Upper lobe of left lung (tissue), 6 donors: Measurements from ENCODE around the gene RFX7. TPM values are rescaled to one million over a fixed set of nuclear protein-coding genes. Genes with fewer than 3 reads are reported as not detected.

ENCODE experiments used
- ATAC-seq, 2 donors: fragments of 200-7000 bp; cut with Tn5 transposase; one replicate each; pipeline ENCODE4 v1.9.1; 2022; ENCODE audit warnings: mild to moderate bottlenecking in 2 of 2, moderate library complexity in 2 of 2; ENCODE audit not compliant: low FRiP score in 2 of 2
- DNase-seq, 2 donors: peaks; one replicate each; pipeline ENCODE4 v3.0.0-alpha.2; 2019 to 2020
- H3K27ac ChIP-seq, 4 donors: fragments of 200-600 bp; sonication (generic); one replicate each; pipeline ENCODE4 v1.5.1; 2016 to 2019
- H3K27me3 ChIP-seq, 4 donors: fragments of 200-600 bp; sonication (generic); one replicate each; pipeline ENCODE4 v1.5.1; 2017 to 2019
- H3K36me3 ChIP-seq, 4 donors: fragments of 200-600 bp; sonication (generic); one replicate each; pipeline ENCODE4 v1.5.1; 2016 to 2019
- H3K4me1 ChIP-seq, 4 donors: fragments of 200-600 bp; sonication (generic); one replicate each; pipeline ENCODE4 v1.5.1; 2018 to 2019
- H3K4me3 ChIP-seq, 4 donors: fragments of 200-600 bp; sonication (generic); one replicate each; pipeline ENCODE4 v1.5.1; 2017 to 2019; ENCODE audit warnings: mild to moderate bottlenecking in 2 of 4, moderate library complexity in 1 of 4
- H3K9me3 ChIP-seq, 4 donors: fragments of 200-600 bp; sonication (generic); one replicate each; pipeline ENCODE4 v1.5.1; 2018 to 2019
- EP300 ChIP-seq, 4 donors: sonication (generic); formaldehyde crosslinking; IDR thresholded peaks; one replicate each; pipeline ENCODE4 v1.5.1; 2017; ENCODE audit warnings: antibody characterized with exemption in 4 of 4, control low read depth in 2 of 4
- POLR2A ChIP-seq, 4 donors: fragments of 450-650 bp; IDR thresholded peaks; one replicate each; pipeline ENCODE4 v1.5.1; 2016 to 2017; ENCODE audit warnings: antibody characterized with exemption in 4 of 4, mild to moderate bottlenecking in 2 of 4
- POLR2AphosphoS5 ChIP-seq, 2 donors: sonication (generic); formaldehyde crosslinking; IDR thresholded peaks; one replicate each; pipeline ENCODE4 v1.5.1; 2017; ENCODE audit warnings: antibody characterized with exemption in 2 of 2
- WGBS, 2 donors: methylation state at CpG; one replicate each; pipeline ENCODE4 v1.1.5; 2017 to 2018; 5-methylcytosine and 5-hydroxymethylcytosine counted together
- total RNA-seq, 6 donors: library from RNA; depleted of rRNA in 4 of 6; stranded (reverse); fragments of >200 nt in 4 of 6; gene quantifications; one replicate each; pipeline versions ENCODE4 v1.1.0 to v1.2.1, GENCODE V29; 2016 to 2021
- TF ChIP-seq, protein P1 (sequence below), 6 experiments: fragments of 450-650 bp in 4 of 6; fragments of 200-600 bp in 2 of 6; sonication (generic) in 2 of 6; IDR thresholded peaks; one replicate each; pipeline ENCODE4 v1.5.1; 2016 to 2019; ENCODE audit warnings: antibody characterized with exemption in 6 of 6
- donor health status: DM: no; HTN: no; CAD: no; lungs with moderate emphysema.
- donor health status: DM: no; HTN: yes; CAD: no; lungs with severe emphysema.

Gene RFX7
- total RNA-seq, 6 donors from 2014 or later, result 8.0 to 17.9 (median 12.5) TPM

- DNase-seq, result no peak
- Histone ChIP-seq H3K27me3 (no peaks in the 10 kb centered on the region), H3K36me3 (no peaks in the 10 kb centered on the region), H3K4me1 (peaks cover 0 to 20% (median 4%) of the 10 kb centered on the region in 4 donors), H3K27ac (no peak overlapping the region), H3K4me3 (no peak overlapping the region), H3K9me3 (no peaks in the 10 kb centered on the region)
- TF ChIP-seq POLR2A (IDR thresholded peaks at IDR 0.05), result no peak
- TF ChIP-seq EP300 (IDR thresholded peaks at IDR 0.05), result no peak
- TF ChIP-seq POLR2AphosphoS5 (IDR thresholded peaks at IDR 0.05), result no peak
- TF ChIP-seq, protein P1, sequence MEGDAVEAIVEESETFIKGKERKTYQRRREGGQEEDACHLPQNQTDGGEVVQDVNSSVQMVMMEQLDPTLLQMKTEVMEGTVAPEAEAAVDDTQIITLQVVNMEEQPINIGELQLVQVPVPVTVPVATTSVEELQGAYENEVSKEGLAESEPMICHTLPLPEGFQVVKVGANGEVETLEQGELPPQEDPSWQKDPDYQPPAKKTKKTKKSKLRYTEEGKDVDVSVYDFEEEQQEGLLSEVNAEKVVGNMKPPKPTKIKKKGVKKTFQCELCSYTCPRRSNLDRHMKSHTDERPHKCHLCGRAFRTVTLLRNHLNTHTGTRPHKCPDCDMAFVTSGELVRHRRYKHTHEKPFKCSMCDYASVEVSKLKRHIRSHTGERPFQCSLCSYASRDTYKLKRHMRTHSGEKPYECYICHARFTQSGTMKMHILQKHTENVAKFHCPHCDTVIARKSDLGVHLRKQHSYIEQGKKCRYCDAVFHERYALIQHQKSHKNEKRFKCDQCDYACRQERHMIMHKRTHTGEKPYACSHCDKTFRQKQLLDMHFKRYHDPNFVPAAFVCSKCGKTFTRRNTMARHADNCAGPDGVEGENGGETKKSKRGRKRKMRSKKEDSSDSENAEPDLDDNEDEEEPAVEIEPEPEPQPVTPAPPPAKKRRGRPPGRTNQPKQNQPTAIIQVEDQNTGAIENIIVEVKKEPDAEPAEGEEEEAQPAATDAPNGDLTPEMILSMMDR (IDR thresholded peaks at IDR 0.05), result no peak
- 100% methylated on average over 1 of the region's 1 CpG for WGBS, 2 donors
- no peak for ATAC-seq
Observed at GRCh38 chr15:56202701-56203100, 41.0 kb downstream of the RFX7 start.

DNA sequence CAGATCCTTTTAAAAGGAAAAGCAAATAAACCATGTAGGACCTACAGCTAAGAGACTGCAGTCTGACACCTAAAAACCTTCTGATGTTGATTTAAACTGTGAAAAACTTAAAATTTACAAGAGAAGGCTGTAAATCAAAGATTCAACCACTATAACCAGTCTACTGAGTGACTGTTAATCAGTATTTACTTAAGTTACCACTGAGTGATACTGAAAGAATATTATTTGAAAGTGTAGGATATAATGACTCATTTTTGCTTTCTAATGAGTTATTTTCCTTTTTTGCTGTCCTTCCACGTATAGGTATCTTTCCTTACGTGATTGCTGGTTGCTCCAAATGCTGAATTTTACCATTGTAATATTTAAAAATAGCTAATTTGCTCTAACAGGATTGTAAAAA is 44.6 kb downstream of the RFX7 start:
- Histone ChIP-seq H3K36me3 (no peaks in the 10 kb centered on the region), H3K27me3 (no peaks in the 10 kb centered on the region), H3K9me3 (no peaks in the 10 kb centered on the region), H3K4me3 (no peak overlapping the region), H3K27ac (no peak overlapping the region), H3K4me1 (peaks cover 0 to 4% (median 0%) of the 10 kb centered on the region in 4 donors)
- TF ChIP-seq POLR2AphosphoS5 (IDR thresholded peaks at IDR 0.05), result no peak
- no peak for TF ChIP-seq EP300 (IDR thresholded peaks at IDR 0.05)
- no peak for TF ChIP-seq POLR2A (IDR thresholded peaks at IDR 0.05)
- TF ChIP-seq, protein P1 (IDR thresholded peaks at IDR 0.05), result no peak
- DNase-seq, result no peak
- no peak for ATAC-seq
- WGBS, 2 donors, result 82 to 84% methylated on average over 2 of the region's 2 CpGs

DNA sequence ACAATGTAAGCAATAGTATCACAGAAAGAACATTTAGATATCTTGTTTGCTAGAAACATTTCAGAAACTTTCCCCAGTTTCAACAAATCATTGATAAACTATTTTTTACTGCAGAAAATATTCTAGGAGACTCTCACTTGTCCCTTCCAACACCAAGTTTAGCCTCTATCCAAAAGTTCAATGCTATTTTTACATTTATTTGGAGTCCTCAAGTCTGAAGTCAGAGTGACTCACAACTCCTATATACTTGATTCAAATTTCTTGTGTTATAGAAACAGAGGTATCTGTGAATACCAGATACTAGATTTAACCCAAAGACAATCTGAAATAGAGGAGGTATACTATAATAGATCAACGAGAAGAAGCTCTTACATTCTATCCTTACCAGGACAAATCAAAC is 49.6 kb downstream of the RFX7 start:
- no peak for DNase-seq
- TF ChIP-seq POLR2A (IDR thresholded peaks at IDR 0.05), result no peak
- TF ChIP-seq EP300 (IDR thresholded peaks at IDR 0.05), result no peak
- TF ChIP-seq, protein P1 (IDR thresholded peaks at IDR 0.05), result no peak
- no peak for TF ChIP-seq POLR2AphosphoS5 (IDR thresholded peaks at IDR 0.05)
- no peaks in the 10 kb centered on the region for H3K9me3 ChIP-seq
- no peaks in the 10 kb centered on the region for H3K36me3 ChIP-seq
- no peak for ATAC-seq
- no peak overlapping the region for H3K4me3 ChIP-seq
- no peak overlapping the region for H3K27ac ChIP-seq
- no peaks in the 10 kb centered on the region for H3K4me1 ChIP-seq
- H3K27me3 ChIP-seq, result no peaks in the 10 kb centered on the region
- WGBS, 2 donors, result 91 to 92% methylated on average over 1 of the region's 1 CpG

- no peaks in the 10 kb centered on the region for H3K9me3 ChIP-seq
- peaks cover 0 to 3% (median 0%) of the 10 kb centered on the region in 4 donors for H3K4me1 ChIP-seq
- H3K27me3 ChIP-seq, result no peaks in the 10 kb centered on the region
- H3K4me3 ChIP-seq, result no peak overlapping the region
- DNase-seq, result peak in 1 of 2 donors; percentile 24
- no peak for ATAC-seq
- H3K36me3 ChIP-seq, result no peaks in the 10 kb centered on the region
- no peak overlapping the region for H3K27ac ChIP-seq
- WGBS, 2 donors, result 93 to 96% methylated on average over 10 of the region's 10 CpGs
- TF ChIP-seq POLR2AphosphoS5 (IDR thresholded peaks at IDR 0.05), result no peak
- no peak for TF ChIP-seq EP300 (IDR thresholded peaks at IDR 0.05)
- TF ChIP-seq, protein P1 (IDR thresholded peaks at IDR 0.05), result no peak
- no peak for TF ChIP-seq POLR2A (IDR thresholded peaks at IDR 0.05)
Observed at GRCh38 chr15:56192659-56193442, 50.8 kb downstream of the RFX7 start.

DNA sequence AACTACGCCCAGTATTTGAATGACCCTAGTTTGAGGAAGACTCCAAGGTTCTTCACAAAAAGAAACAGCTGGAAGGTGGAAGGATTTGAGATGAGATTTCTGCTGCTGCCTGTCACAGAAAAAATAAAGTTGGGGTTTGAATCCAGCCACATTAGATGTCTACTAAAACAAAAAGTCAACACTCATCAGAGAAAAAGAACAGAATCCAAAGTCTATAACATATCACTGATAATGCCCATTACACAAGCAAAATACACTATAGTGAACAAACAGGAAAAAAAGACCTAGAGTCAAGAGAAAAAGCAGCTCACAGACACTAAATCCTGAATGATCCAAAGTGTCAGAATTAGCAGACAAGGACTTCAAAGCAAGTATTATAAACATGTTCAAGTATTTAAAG is 56.0 kb downstream of the RFX7 start:
- H3K27me3 ChIP-seq, result no peaks in the 10 kb centered on the region
- whole genome bisulfite sequencing, 2 donors, result 83 to 93% methylated on average over 1 of the region's 1 CpG
- DNase-seq (no peak), ATAC-seq (no peak)
- H3K9me3 ChIP-seq, result no peaks in the 10 kb centered on the region
- no peak overlapping the region for H3K4me3 ChIP-seq
- H3K27ac ChIP-seq, result no peak overlapping the region
- peaks cover 0 to 12% (median 5%) of the 10 kb centered on the region in 4 donors for H3K4me1 ChIP-seq
- TF ChIP-seq, protein P1 (IDR thresholded peaks at IDR 0.05), result no peak
- TF ChIP-seq POLR2A (IDR thresholded peaks at IDR 0.05), result no peak
- TF ChIP-seq POLR2AphosphoS5 (IDR thresholded peaks at IDR 0.05), result no peak
- TF ChIP-seq EP300 (IDR thresholded peaks at IDR 0.05), result no peak
- H3K36me3 ChIP-seq, result no peaks in the 10 kb centered on the region
